Regular cardiac myocyte (primary cell): ENCODE results near the gene SLC10A3. TPM values are rescaled to one million over a fixed set of nuclear protein-coding genes. Genes with fewer than 3 reads are reported as not detected.

Experiments
- total RNA-seq: library from RNA; depleted of rRNA; stranded (reverse); fragments of >200 nt; gene quantifications from 2 replicates; pipeline ENCODE4 v1.2.3, GENCODE V29; 2014

The SLC10A3 gene, protein sequence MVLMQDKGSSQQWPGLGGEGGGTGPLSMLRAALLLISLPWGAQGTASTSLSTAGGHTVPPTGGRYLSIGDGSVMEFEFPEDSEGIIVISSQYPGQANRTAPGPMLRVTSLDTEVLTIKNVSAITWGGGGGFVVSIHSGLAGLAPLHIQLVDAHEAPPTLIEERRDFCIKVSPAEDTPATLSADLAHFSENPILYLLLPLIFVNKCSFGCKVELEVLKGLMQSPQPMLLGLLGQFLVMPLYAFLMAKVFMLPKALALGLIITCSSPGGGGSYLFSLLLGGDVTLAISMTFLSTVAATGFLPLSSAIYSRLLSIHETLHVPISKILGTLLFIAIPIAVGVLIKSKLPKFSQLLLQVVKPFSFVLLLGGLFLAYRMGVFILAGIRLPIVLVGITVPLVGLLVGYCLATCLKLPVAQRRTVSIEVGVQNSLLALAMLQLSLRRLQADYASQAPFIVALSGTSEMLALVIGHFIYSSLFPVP
- 20.3 and 26.8 TPM in 2 replicates for total RNA-seq

DNA sequence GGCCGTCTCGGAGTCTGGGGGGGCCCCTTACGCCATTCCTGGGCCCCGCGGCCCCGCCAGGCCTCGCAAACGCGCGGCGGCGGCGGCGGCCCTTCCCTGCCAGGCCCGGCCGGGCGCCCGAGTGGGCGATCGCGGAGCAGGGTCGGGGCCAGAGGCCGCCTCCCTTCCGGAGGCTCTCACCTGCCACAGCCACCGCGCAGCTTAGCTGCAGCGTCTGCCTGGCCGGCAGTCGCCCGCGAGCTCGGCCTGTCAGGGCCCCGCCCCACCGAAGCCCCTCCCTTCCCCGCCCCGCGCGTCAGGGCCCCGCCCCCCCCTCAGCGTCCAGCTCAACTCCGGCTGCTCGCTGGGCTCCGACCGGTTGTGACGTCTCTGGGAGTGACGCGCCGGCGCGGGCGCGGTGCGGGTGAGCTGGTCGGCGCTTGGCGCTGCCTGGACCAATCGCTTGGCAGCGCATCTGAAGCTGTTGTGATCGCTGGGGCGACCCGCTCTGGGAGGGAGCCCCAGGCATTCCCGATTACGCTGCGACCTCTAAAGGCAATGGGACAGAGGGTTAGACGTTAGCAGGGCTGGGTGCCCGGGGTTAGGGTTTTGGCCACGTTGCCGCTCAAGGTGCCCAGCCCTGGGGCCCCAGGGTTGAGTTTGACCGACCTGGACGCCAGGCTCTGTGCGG, at the start of gene SLC10A3:
Gene SLC10A3 (minus strand): TSS at position 216 of the 670 bp plus-strand sequence. CDS start 1,689 bp downstream, outside the sequence.

DNA sequence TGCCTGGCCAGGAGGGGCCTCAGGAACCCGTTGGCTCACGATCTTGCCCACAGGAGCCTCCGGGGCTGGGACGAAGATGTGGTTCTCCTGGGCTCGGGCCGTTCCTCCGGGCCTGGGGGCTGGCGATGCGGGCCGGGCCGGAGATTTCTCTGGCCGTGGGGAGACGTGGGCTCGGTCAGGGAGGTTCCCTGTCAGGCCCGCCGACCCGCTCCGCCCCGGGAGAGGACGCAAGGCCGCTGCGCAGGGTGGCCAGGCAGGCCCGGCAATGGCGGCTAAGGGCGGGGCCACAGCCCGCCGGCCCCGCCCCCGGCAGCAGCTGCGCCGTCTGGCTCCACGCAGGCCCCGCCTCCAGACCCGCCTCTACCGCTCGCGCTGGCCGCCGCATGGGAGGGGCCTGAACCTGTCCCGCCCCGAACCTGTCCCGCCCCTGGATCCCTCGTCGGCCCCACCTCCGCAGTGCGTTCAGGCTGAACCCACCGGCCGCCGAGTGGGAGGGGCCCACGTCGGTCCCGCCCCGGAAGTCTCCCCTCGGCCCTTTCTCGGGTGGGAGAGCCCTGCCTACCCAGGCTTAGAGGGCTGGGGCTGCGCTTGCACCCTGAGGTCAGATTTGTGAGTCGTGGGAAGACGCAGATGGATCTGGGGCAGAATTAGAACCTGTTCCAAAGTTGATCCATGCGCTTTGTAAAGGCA, 25.7 kb upstream of the SLC10A3 start, which contains the start of gene FAM3A:
Gene FAM3A (minus strand): TSS at position 267 of the 690 bp plus-strand sequence. CDS start 460 bp downstream, outside the sequence.

DNA sequence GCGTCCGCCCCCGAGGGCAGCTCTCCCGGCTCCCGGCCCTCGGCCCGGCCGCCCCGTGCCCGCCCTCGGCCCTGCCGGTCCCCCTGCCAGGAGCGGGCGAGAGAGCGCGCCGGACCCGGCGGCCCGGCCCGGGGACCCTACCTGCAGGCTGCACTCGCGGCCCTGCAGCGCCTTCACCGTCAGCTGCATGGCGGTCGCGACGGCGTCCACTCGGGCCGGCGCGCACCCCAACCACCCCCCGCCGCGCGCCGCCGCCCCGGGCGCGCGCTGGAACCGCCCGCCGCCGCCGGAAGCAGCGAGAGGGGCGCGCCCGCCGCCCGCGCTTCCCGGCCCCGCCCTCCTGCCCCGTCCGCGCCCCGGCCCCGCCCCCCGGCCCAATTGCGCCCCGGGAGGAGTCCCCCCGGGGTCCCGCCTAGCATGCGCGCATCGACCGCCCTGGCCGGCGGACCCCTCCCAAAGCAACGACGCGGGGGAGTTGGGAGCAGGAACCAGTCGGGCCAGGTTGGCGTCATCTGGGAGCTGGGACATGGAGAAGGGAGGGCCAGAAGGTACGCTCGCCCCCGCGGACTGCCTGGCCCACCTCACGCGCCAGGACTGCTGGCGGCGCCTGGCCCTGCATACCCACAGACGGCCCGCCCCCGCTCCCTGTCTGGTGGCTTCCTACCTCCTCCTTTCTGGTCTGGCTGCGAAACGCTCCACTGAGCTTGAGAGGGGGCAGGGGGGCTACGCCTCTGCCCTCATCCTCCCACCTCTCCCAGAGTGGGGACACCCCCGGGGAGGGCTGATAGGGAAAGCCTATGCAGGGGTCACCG, 3.8 kb downstream of the SLC10A3 start, which contains the start of gene UBL4A:
Gene UBL4A (minus strand): TSS at position 220 of the 812 bp plus-strand sequence. CDS start 31 bp downstream, at position 189.

DNA sequence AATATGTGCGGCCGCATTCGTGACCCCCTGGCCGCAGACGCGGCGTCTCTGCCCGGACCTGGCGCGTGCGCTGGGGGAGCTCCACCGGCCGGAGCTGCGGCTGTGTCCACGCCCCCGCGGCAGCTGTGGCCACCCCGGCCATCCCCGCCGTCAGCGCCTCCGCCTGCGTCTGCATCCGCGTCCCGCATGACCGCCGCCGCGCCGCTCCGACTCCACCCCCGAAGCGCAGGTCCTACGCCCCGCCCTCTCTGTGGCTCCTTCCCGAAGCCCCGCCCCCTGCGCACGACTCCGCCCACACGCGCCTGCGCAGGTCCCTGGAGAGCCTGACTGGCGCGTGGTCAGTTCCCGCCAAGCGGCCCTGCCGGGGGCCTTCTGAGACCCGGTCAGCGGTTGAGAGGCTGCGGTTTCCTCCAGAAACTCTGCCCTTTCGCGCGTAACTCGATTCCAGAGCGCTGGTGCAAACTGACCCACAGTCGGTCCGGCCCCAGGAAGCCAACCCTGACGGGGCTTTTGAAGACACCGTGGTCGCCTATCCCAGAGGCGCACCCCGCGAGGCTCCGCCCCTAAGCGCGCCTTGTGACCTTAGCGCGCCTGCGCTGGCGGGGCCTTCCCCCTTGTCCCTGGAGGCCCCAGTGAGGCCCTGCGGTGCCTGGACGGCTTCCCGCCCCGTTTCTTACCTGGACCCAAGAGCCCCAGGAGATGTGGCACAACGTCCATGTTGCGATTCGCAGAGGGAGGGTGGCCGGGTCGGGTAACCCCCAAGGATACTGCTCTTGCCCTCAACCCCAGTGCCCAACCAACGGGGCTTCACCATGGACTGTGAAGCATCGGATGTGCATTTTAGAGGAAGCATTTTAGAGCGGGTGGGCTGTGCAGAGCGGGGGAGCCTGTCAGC, 11.5 kb downstream of the SLC10A3 start, which contains the start of gene LAGE3:
Gene LAGE3 (minus strand): TSS at position 554 of the 895 bp plus-strand sequence. CDS start 366 bp downstream, at position 188.

DNA sequence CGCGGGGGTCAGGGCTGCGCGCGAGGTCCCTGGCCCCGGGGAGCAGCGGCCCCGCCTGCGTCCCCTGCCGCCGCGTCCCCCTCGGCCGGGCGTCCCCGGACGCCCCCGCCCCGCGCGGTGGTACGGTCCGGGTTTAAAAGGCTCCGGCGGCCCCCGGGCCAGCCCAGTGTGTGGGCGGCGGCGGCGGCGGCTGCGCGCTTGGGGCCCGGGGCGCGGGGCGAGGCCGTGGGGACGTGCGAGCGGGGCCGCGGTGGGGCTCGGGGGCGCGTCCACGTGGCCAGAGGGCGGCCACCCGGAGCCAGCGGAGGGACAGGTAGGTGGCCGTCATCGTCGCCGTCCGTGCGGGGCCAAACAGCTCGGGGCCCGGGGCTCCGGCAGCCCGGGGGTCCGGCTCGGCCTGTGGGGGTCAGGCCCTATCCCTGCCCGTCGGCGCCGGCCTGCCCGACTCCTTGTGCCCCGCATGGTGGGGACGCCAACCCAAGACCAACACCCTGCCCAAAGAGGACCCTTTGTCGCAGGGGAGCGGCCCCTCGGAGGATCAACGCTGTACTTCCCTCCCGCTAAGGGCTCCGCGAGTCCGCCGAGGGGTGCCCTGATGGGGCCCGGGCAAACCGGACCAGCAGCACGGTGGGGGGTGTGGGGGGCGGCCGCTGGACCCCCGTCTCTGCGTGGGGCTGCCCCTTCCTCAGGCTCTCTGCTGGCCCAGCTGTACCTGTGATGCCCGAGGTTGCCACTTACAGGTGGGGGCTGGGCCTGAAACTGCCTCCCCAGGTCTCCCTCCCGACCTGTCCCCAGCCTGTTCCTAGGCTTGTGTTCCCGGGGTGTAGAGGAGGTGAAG, 32.1 kb downstream of the SLC10A3 start, which contains the start of gene PLXNA3:
Gene PLXNA3 (plus strand): TSS at position 166 of the 838 bp plus-strand sequence. CDS start 1,903 bp downstream, outside the sequence.

DNA sequence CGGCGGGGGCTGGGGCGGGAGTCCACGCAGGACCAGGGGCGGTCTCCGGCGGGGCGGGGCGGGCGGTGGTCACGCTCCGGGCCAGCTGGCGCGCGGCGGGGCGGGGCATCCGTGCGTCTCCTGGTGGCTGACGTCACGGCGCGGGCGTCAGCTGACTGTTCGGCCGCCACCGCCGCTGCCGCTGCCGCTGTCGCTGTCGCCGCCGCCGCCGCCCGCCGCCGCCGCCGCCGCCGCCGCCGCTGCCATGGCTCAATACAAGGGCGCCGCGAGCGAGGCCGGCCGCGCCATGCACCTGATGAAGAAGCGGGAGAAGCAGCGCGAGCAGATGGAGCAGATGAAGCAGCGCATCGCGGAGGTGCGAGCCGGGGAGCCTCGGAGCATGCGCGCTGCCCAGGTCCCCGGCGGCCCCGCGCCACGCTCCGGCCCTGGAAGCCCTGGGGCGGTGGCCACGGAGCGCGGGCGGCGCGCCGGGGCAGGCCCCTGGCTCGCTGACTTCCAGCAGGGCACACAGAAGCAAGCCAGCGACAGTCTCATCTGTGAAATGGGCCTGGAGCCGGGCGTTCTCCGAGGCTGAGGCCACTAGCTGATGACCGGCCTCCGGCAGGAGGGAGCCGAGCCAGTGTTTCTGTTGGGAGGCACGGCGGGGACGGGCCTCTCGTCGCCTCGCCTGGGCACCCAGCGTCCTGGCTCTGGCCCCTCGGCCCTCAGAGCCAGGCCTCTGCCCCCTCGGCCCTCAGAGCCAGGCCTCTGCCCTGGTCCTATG, 46.3 kb downstream of the SLC10A3 start, which contains the start of gene FAM50A:
Gene FAM50A (plus strand): TSS at position 150 of the 763 bp plus-strand sequence. CDS start 95 bp downstream, at position 245.

Other genes with a start within 250 kb of the SLC10A3 start
- not detected in 2 replicates for gene OPN1MW3, start 233.0 kb downstream of the SLC10A3 start, total RNA-seq
- gene TEX28, start 195.5 kb downstream of the SLC10A3 start, total RNA-seq, result under 0.01 TPM in 1 of 2 replicates, not detected in the other
- gene TKTL1, start 194.8 kb downstream of the SLC10A3 start, total RNA-seq, result not detected in 2 replicates
- gene FLNA, start 116.0 kb downstream of the SLC10A3 start, total RNA-seq, result 2,015 and 2,065 TPM in 2 replicates
- gene EMD, start 111.3 kb downstream of the SLC10A3 start, total RNA-seq, result 14.7 and 18.0 TPM in 2 replicates
- gene RPL10, start 92.3 kb downstream of the SLC10A3 start, total RNA-seq, result 2,943 and 5,659 TPM in 2 replicates
- gene DNASE1L1, start 81.4 kb downstream of the SLC10A3 start, total RNA-seq, result 62.6 and 66.7 TPM in 2 replicates
- gene TAFAZZIN, start 79.1 kb downstream of the SLC10A3 start, total RNA-seq, result 10.4 and 13.8 TPM in 2 replicates
- 45.4 and 59.8 TPM in 2 replicates for gene ATP6AP1, start 62.0 kb downstream of the SLC10A3 start, total RNA-seq
- 114 and 157 TPM in 2 replicates for gene GDI1, start 53.5 kb downstream of the SLC10A3 start, total RNA-seq
- gene FAM50A, start 46.5 kb downstream of the SLC10A3 start, total RNA-seq, result 71.0 and 92.2 TPM in 2 replicates
- gene PLXNA3, start 32.3 kb downstream of the SLC10A3 start, total RNA-seq, result 16.3 and 23.8 TPM in 2 replicates
- 22.4 and 39.2 TPM in 2 replicates for gene LAGE3, start 11.3 kb downstream of the SLC10A3 start, total RNA-seq
- gene UBL4A, start 4.0 kb downstream of the SLC10A3 start, total RNA-seq, result 42.4 and 51.3 TPM in 2 replicates
- gene FAM3A, start 25.6 kb upstream of the SLC10A3 start, total RNA-seq, result 31.6 and 35.5 TPM in 2 replicates
- gene G6PD, start 56.2 kb upstream of the SLC10A3 start, total RNA-seq, result 29.0 and 62.9 TPM in 2 replicates
- 11.6 and 15.3 TPM in 2 replicates for gene IKBKG, start 57.0 kb upstream of the SLC10A3 start, total RNA-seq
- not detected in 2 replicates for gene CTAG1A, start 94.5 kb upstream of the SLC10A3 start, total RNA-seq
- gene CTAG1B, start 128.7 kb upstream of the SLC10A3 start, total RNA-seq, result not detected in 2 replicates
- not detected in 2 replicates for gene CTAG2, start 162.9 kb upstream of the SLC10A3 start, total RNA-seq